HepG2 (cell line): ENCODE results near the gene CUL1. TPM values are rescaled to one million over a fixed set of nuclear protein-coding genes. Genes with fewer than 3 reads are reported as not detected.

Source experiments
- ATAC-seq: fragments of 200-7000 bp; cut with Tn5 transposase; 3 replicates; pipeline ENCODE4 v1.9.1; 2020; ENCODE audit warnings: mild to moderate bottlenecking, moderate library complexity
- BruUV-seq: library from RNA; stranded (reverse); fragments of 400-500 nt; replicated peaks from 2 replicates; lab custom pipeline; 2021; lab: Mats Ljungman, UMichigan
- CTCF ChIA-PET: fragments of 300-600 bp; formaldehyde crosslinking; extraction: SDS; loops from one replicate; lab custom pipeline; 2021; ENCODE audit warnings: low total read pairs, inconsistent platforms, low intra/inter-chr PET ratio; lab: Yijun Ruan, JAX
- POLR2A ChIA-PET: fragments of 350-600 bp; sonication (Branson Sonifier 250); formaldehyde crosslinking; loops from one replicate; lab custom pipeline; 2020; ENCODE audit warnings: antibody characterized with exemption, inconsistent platforms; lab: Yijun Ruan, JAX
- DNase-seq: peaks from one replicate; pipeline ENCODE4 v3.0.0-alpha.2; 2015; ENCODE audit warnings: low spot score
- FAIRE-seq: peaks from 3 replicates; lab custom pipeline; 2011; peaks lifted over from hg19 to GRCh38; lab: Jason Lieb, UNC
- H2AFZ ChIP-seq: one replicate; pipeline ENCODE4 v1.6.1; 2011; ENCODE audit warnings: low read length, inconsistent platforms
- H3K27ac ChIP-seq: fragments of 300-600 bp; 3 replicates; pipeline ENCODE4 v1.8.0; 2011; ENCODE audit warnings: mixed run types, mild to moderate bottlenecking, mixed read lengths, low read length, inconsistent platforms; ENCODE audit not compliant: insufficient read depth; ENCODE audit errors: extremely low read length
- H3K27me3 ChIP-seq, 2 experiments: fragments of 200-600 bp in 1 of 2; 2 replicates in 1 of 2; 3 replicates in 1 of 2; pipeline versions ENCODE4 v1.6.0 to v1.8.0; 2011; ENCODE audit warnings: low read length in 2 of 2, mild to moderate bottlenecking in 2 of 2, moderate library complexity in 2 of 2, inconsistent platforms in 1 of 2; ENCODE audit not compliant: insufficient read depth in 2 of 2, control insufficient read depth in 1 of 2
- H3K36me3 ChIP-seq, 2 experiments: fragments of 200-600 bp in 1 of 2; replicated peaks in 1 of 2; 2 replicates in 1 of 2; 3 replicates in 1 of 2; pipeline versions ENCODE4 v1.5.1 to v1.8.0; 2011; ENCODE audit warnings: low read length in 2 of 2, inconsistent platforms in 1 of 2; ENCODE audit not compliant: insufficient read depth in 2 of 2, control insufficient read depth in 1 of 2
- H3K4me1 ChIP-seq: 2 replicates; pipeline ENCODE4 v1.5.1; 2012; ENCODE audit warnings: low read length, inconsistent platforms; ENCODE audit not compliant: insufficient read depth
- H3K4me2 ChIP-seq: 2 replicates; pipeline ENCODE4 v1.6.0; 2011; ENCODE audit warnings: low read depth, low read length, inconsistent platforms
- H3K4me3 ChIP-seq, 3 experiments: fragments of 200-600 bp in 1 of 3; sonication (generic), shearing (Covaris generic) in 1 of 3; replicated peaks in 1 of 3; 2 replicates each; pipeline ENCODE4 v1.5.1; 2011 to 2016; ENCODE audit warnings: low read length in 3 of 3, inconsistent platforms in 2 of 3, low read depth in 2 of 3, mild to moderate bottlenecking in 2 of 3, control low read depth in 1 of 3, mixed read lengths in 1 of 3; ENCODE audit not compliant: insufficient read depth in 1 of 3
- H3K79me2 ChIP-seq: one replicate; pipeline ENCODE4 v1.6.1; 2011; ENCODE audit warnings: low read length, inconsistent platforms; ENCODE audit not compliant: insufficient read depth
- H3K9ac ChIP-seq: 2 replicates; pipeline ENCODE4 v1.6.0; 2011; ENCODE audit warnings: mild to moderate bottlenecking, low read depth, low read length, inconsistent platforms; ENCODE audit not compliant: insufficient read depth
- H3K9me3 ChIP-seq: 2 replicates; pipeline ENCODE4 v1.5.1; 2012; ENCODE audit warnings: mild to moderate bottlenecking, low read length
- H4K20me1 ChIP-seq: 2 replicates; pipeline ENCODE4 v1.6.0; 2011; ENCODE audit warnings: inconsistent platforms, mild to moderate bottlenecking, low read length, moderate library complexity; ENCODE audit not compliant: insufficient read depth
- ARNT ChIP-seq: fragments of 450-650 bp; IDR thresholded peaks from 2 replicates; pipeline ENCODE4 v1.6.1; 2017
- ATF5 ChIP-seq: sonication (generic); formaldehyde crosslinking; IDR thresholded peaks from 2 replicates; pipeline ENCODE4 v1.4.0; 2020; ENCODE audit warnings: mild to moderate bottlenecking, low read depth, missing genetic modification reagents
- HHEX ChIP-seq: IDR thresholded peaks from 2 replicates; pipeline ENCODE4 v1.6.1; 2016; ENCODE audit warnings: control low read depth
- HOXA3 ChIP-seq: sonication (generic); formaldehyde crosslinking; IDR thresholded peaks from 2 replicates; pipeline ENCODE4 v1.5.0; 2020; ENCODE audit warnings: missing genetic modification reagents
- KDM4B ChIP-seq: sonication (generic); formaldehyde crosslinking; IDR thresholded peaks from 2 replicates; pipeline ENCODE4 v1.4.0; 2020; ENCODE audit warnings: missing genetic modification reagents
- PHF8 ChIP-seq: sonication (generic); formaldehyde crosslinking; IDR thresholded peaks from 2 replicates; pipeline ENCODE4 v1.5.0; 2020; ENCODE audit warnings: missing genetic modification reagents
- SNAI1 ChIP-seq: sonication (generic); formaldehyde crosslinking; IDR thresholded peaks from 2 replicates; pipeline ENCODE4 v1.5.0; 2020; ENCODE audit warnings: mild to moderate bottlenecking, missing genetic modification reagents, borderline replicate concordance
- ZNF547 ChIP-seq: sonication (generic); formaldehyde crosslinking; IDR thresholded peaks from 2 replicates; pipeline ENCODE4 v1.5.1; 2020; ENCODE audit warnings: mild to moderate bottlenecking, missing genetic modification reagents
- ZNF772 ChIP-seq: sonication (generic); formaldehyde crosslinking; IDR thresholded peaks from 2 replicates; pipeline ENCODE4 v1.5.0; 2020; ENCODE audit warnings: mild to moderate bottlenecking, missing genetic modification reagents
- ZNF777 ChIP-seq: sonication (generic); formaldehyde crosslinking; IDR thresholded peaks from 2 replicates; pipeline ENCODE4 v1.4.0; 2020; ENCODE audit warnings: missing genetic modification reagents
- WGBS: methylation state at CpG from one replicate; pipeline ENCODE4 v1.1.6; 2017; ENCODE audit warnings: low lambda C conversion rate; 5-methylcytosine and 5-hydroxymethylcytosine counted together
- in situ Hi-C: cut with HindIII; loops from 2 replicates; pipeline ENCODE4 v1.10.0; 2017; ENCODE audit warnings: low pct_unique_long_range_greater_than_20kb; ENCODE audit not compliant: extremely low pct_ligation_motif_present
- intact Hi-C: fragments of 100-400 bp; cut with micrococcal nuclease; formaldehyde crosslinking; loops from one replicate; pipeline ENCODE4 v1.10.0; 2022; ENCODE audit not compliant: unreplicated experiment
- polyA plus RNA-seq, 8 experiments: library from polyadenylated mRNA; depleted of rRNA in 3 of 8; stranded (reverse) in 7 of 8; unstranded in 1 of 8; fragments of >200 nt; fragmentation: Illumina TruSeq in 4 of 8; extraction: Trizol in 4 of 8; gene quantifications; 2 replicates each; pipeline versions ENCODE4 v1.2.1 to v1.2.3, GENCODE V29; 2011 to 2016; ENCODE audit warnings: low read depth in 4 of 8, missing spikeins in 1 of 8, mixed read lengths in 1 of 8; ENCODE audit not compliant: insufficient read depth in 1 of 8
- total RNA-seq, 5 experiments: library from RNA; depleted of rRNA; stranded (reverse); fragments of >200 nt; fragmentation: Illumina TruSeq; extraction: Trizol; gene quantifications; 2 replicates each; pipeline ENCODE4 v1.2.3, GENCODE V29; 2016; ENCODE audit warnings: low read depth in 1 of 5
- TF ChIP-seq, protein P1 (sequence below): sonication (generic); formaldehyde crosslinking; IDR thresholded peaks from one replicate; pipeline ENCODE4 v1.5.1; 2020; ENCODE audit warnings: mild to moderate bottlenecking, missing genetic modification reagents; ENCODE audit errors: not compliant biosample characterization
- TF ChIP-seq, protein P2 (sequence below): sonication (generic); formaldehyde crosslinking; IDR thresholded peaks from 2 replicates; pipeline ENCODE4 v1.4.0; 2020; ENCODE audit warnings: missing genetic modification reagents
- TF ChIP-seq, protein P3 (sequence below): sonication (generic); formaldehyde crosslinking; IDR thresholded peaks from 2 replicates; pipeline ENCODE4 v1.8.1; 2023; ENCODE audit warnings: mild to moderate bottlenecking, missing genetic modification reagents

CUL1 gene
- total and polyA plus RNA-seq, 2 of the 13 experiments (the other 11 are each of a cell fraction or from before 2014, with no cell fraction given): 30.1 to 45.9 TPM

GRCh38 chr7:148688526-148688925, 10.2 kb upstream of the CUL1 start:
- ATAC-seq (no peak), DNase-seq (no peak), FAIRE-seq (no peak)
- Histone ChIP-seq H3K4me1 (peaks cover 22% of the 10 kb centered on the region), H2AFZ (no peak overlapping the region), H4K20me1 (no peaks in the 10 kb centered on the region), H3K36me3 (no peaks in the 10 kb centered on the region), H3K4me3 (no peak overlapping the region), H3K27me3 (no peaks in the 10 kb centered on the region; a peak in 1 of 5 replicates), H3K9me3 (no peaks in the 10 kb centered on the region), H3K27ac (no peak overlapping the region), H3K79me2 (no peaks in the 10 kb centered on the region), H3K4me2 (no peak overlapping the region), H3K9ac (no peak overlapping the region)
- BruUV-seq: no TSS peak
- in situ Hi-C loops (no loop called here), intact Hi-C loops (no loop called here)
- ChIA-PET CTCF (no interaction called here), POLR2A (no interaction called here)
- WGBS: 31% methylated on average over 1 of the region's 1 CpG
- TF ChIP-seq ZNF777 (CRISPR knock-in tag) (no peak), HHEX (CRISPR knock-in tag) (no peak), PHF8 (CRISPR knock-in tag) (no peak), ATF5 (no peak), KDM4B (CRISPR knock-in tag) (no peak), SNAI1 (no peak), ARNT (no peak), ZNF772 (CRISPR knock-in tag) (no peak), ZNF547 (CRISPR knock-in tag) (no peak), HOXA3 (CRISPR knock-in tag) (no peak)
- TF ChIP-seq, protein P1, sequence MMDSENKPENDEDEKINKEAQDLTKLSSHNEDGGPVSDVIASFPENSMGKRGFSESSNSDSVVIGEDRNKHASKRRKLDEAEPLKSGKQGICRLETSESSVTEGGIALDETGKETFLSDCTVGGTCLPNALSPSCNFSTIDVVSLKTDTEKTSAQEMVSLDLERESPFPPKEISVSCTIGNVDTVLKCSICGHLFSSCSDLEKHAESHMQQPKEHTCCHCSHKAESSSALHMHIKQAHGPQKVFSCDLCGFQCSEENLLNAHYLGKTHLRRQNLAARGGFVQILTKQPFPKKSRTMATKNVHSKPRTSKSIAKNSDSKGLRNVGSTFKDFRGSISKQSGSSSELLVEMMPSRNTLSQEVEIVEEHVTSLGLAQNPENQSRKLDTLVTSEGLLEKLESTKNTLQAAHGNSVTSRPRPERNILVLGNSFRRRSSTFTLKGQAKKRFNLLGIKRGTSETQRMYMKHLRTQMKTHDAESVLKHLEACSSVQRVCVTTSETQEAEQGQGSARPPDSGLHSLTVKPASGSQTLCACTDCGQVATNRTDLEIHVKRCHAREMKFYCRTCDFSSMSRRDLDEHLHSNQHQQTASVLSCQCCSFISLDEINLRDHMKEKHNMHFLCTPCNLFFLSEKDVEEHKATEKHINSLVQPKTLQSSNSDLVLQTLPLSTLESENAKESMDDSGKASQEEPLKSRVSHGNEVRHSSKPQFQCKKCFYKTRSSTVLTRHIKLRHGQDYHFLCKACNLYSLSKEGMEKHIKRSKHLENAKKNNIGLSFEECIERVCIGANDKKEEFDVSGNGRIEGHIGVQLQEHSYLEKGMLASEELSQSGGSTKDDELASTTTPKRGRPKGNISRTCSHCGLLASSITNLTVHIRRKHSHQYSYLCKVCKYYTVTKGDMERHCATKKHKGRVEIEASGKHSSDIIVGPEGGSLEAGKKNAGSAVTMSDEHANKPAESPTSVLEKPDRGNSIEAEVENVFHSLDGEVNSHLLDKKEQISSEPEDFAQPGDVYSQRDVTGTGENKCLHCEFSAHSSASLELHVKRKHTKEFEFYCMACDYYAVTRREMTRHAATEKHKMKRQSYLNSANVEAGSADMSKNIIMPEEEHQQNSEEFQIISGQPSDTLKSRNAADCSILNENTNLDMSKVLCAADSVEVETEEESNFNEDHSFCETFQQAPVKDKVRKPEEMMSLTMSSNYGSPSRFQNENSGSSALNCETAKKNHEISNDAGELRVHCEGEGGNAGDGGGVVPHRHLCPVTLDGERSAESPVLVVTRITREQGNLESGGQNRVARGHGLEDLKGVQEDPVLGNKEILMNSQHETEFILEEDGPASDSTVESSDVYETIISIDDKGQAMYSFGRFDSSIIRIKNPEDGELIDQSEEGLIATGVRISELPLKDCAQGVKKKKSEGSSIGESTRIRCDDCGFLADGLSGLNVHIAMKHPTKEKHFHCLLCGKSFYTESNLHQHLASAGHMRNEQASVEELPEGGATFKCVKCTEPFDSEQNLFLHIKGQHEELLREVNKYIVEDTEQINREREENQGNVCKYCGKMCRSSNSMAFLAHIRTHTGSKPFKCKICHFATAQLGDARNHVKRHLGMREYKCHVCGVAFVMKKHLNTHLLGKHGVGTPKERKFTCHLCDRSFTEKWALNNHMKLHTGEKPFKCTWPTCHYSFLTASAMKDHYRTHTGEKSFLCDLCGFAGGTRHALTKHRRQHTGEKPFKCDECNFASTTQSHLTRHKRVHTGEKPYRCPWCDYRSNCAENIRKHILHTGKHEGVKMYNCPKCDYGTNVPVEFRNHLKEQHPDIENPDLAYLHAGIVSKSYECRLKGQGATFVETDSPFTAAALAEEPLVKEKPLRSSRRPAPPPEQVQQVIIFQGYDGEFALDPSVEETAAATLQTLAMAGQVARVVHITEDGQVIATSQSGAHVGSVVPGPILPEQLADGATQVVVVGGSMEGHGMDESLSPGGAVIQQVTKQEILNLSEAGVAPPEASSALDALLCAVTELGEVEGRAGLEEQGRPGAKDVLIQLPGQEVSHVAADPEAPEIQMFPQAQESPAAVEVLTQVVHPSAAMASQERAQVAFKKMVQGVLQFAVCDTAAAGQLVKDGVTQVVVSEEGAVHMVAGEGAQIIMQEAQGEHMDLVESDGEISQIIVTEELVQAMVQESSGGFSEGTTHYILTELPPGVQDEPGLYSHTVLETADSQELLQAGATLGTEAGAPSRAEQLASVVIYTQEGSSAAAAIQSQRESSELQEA (CRISPR knock-in tag): no peak
- TF ChIP-seq, protein P2, sequence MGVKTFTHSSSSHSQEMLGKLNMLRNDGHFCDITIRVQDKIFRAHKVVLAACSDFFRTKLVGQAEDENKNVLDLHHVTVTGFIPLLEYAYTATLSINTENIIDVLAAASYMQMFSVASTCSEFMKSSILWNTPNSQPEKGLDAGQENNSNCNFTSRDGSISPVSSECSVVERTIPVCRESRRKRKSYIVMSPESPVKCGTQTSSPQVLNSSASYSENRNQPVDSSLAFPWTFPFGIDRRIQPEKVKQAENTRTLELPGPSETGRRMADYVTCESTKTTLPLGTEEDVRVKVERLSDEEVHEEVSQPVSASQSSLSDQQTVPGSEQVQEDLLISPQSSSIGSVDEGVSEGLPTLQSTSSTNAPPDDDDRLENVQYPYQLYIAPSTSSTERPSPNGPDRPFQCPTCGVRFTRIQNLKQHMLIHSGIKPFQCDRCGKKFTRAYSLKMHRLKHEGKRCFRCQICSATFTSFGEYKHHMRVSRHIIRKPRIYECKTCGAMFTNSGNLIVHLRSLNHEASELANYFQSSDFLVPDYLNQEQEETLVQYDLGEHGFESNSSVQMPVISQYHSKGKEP (CRISPR knock-in tag): no peak
- TF ChIP-seq, protein P3, sequence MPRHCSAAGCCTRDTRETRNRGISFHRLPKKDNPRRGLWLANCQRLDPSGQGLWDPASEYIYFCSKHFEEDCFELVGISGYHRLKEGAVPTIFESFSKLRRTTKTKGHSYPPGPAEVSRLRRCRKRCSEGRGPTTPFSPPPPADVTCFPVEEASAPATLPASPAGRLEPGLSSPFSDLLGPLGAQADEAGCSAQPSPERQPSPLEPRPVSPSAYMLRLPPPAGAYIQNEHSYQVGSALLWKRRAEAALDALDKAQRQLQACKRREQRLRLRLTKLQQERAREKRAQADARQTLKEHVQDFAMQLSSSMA (CRISPR knock-in tag): no peak
